ENCODE data around the gene XRCC3.

DNA sequence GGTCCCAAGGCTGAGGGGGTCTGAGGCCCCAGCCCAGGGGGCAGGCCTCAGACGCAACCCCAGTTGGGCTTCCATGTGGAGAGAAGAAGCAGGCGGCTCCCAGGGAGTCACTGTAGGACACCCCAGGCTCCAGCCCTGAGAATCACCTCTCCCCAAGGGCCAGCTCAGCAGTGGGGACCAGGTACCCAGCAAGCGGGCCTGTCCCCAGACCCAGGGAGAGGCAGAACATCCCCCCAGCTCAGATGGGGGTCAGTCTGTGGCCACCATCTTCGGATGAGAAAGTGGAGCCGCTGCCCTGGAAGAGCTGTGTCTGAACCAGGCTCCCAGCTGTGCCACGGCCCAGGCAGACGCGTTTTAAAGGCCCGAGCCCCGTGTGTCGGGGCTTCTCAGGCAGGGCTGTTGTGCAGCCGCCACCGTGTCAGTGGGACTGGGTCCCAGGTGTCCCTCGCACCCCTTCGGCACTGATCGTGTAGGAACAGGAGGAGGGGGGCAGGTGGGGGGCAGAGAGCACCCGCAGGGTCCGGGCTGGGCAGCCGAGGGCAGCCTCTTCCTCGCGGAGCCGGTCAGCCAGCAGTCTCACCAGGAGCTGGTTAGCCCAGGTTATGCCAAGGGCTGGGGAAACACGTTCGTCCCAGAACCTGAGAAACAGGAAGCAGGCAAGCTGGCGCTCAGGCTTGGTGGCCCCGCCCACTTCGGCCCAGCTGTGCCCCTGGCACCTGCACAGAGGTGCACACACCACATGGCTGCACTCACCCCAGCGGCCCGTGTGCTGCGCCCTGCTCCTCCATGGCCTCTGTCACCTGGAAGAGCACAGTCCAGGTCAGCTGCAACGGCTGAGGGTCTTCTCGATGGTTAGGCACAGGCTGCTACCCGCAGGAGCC lies 16.6 kb downstream of the XRCC3 start:
- TF ChIP-seq POLR2AphosphoS5 (IDR thresholded peaks at IDR 0.05) (no peak), POLR2A (IDR thresholded peaks at IDR 0.05) (no peak)
- TF ChIP-seq, protein P1, sequence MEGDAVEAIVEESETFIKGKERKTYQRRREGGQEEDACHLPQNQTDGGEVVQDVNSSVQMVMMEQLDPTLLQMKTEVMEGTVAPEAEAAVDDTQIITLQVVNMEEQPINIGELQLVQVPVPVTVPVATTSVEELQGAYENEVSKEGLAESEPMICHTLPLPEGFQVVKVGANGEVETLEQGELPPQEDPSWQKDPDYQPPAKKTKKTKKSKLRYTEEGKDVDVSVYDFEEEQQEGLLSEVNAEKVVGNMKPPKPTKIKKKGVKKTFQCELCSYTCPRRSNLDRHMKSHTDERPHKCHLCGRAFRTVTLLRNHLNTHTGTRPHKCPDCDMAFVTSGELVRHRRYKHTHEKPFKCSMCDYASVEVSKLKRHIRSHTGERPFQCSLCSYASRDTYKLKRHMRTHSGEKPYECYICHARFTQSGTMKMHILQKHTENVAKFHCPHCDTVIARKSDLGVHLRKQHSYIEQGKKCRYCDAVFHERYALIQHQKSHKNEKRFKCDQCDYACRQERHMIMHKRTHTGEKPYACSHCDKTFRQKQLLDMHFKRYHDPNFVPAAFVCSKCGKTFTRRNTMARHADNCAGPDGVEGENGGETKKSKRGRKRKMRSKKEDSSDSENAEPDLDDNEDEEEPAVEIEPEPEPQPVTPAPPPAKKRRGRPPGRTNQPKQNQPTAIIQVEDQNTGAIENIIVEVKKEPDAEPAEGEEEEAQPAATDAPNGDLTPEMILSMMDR (IDR thresholded peaks at IDR 0.05): no peak
